ENCODE data around the gene MGAT5B. TPM values are rescaled to one million over a fixed set of nuclear protein-coding genes. Genes with fewer than 3 reads are reported as not detected.

Gene MGAT5B
- total and polyA plus RNA-seq, 2 of the 13 experiments (the other 11 are each of a cell fraction or from before 2014, with no cell fraction given) = 0.07 to 0.13 TPM

DNA sequence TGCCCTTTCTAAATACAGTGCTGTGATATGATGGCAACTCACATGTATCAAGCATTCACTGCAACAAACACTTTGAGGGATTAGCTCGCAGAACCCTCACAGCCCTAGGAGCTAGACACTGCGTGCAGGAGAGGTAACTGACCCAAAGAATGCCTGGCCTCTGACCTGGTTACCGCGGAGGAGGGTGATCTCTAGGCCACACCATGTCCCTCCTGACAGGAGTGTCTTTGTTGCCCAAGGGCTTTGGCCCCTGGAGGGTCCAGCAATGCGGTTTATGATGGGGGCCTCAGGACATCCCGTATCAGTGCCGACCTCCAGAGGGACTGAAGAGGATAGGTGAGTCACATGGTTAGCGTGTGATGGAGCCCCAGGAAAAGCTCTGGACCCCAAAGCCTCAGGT is 130.6 kb downstream of the MGAT5B start (continued):
- TF ChIP-seq FOXM1 (CRISPR knock-in tag; IDR thresholded peaks at IDR 0.05) (no peak), ZNF841 (CRISPR knock-in tag; IDR thresholded peaks at IDR 0.05; ENCODE audit: borderline replicate concordance) (no peak), ZSCAN21 (CRISPR knock-in tag; IDR thresholded peaks at IDR 0.05; ENCODE audit: borderline replicate concordance) (no peak), ZBTB8A (CRISPR knock-in tag; IDR thresholded peaks at IDR 0.05; ENCODE audit: borderline replicate concordance, low read depth) (no peak), YEATS4 (CRISPR knock-in tag; IDR thresholded peaks at IDR 0.05; ENCODE audit: borderline replicate concordance) (no peak), ZNF562 (CRISPR knock-in tag; IDR thresholded peaks at IDR 0.05; ENCODE audit: borderline replicate concordance) (no peak), ZBTB38 (CRISPR knock-in tag; IDR thresholded peaks at IDR 0.05) (no peak), DDIT3 (CRISPR knock-in tag; IDR thresholded peaks at IDR 0.05) (no peak), ZNF333 (CRISPR knock-in tag; IDR thresholded peaks at IDR 0.05; ENCODE audit: borderline replicate concordance) (no peak), ZSCAN31 (CRISPR knock-in tag; IDR thresholded peaks at IDR 0.05; ENCODE audit: low read depth) (no peak), ZNF768 (CRISPR knock-in tag; IDR thresholded peaks at IDR 0.05) (no peak), SMAD3 (CRISPR knock-in tag; IDR thresholded peaks at IDR 0.05) (no peak), EEA1 (CRISPR knock-in tag; IDR thresholded peaks at IDR 0.05; ENCODE audit: borderline replicate concordance) (no peak), TAF1 (CRISPR knock-in tag; IDR thresholded peaks at IDR 0.05) (no peak), SMAD9 (CRISPR knock-in tag; IDR thresholded peaks at IDR 0.05) (no peak), RBM39 (IDR thresholded peaks at IDR 0.05; ENCODE audit: low read depth, low read length, poor library complexity, severe bottlenecking) (no peak), STAT5B (CRISPR knock-in tag; IDR thresholded peaks at IDR 0.05) (no peak), RXRA (CRISPR knock-in tag; IDR thresholded peaks at IDR 0.05) (peak; percentile 94), ZBTB3 (CRISPR knock-in tag; IDR thresholded peaks at IDR 0.05; ENCODE audit: borderline replicate concordance, low read depth) (no peak), ZBTB46 (CRISPR knock-in tag; IDR thresholded peaks at IDR 0.05; ENCODE audit: borderline replicate concordance) (no peak), TARDBP (CRISPR knock-in tag; IDR thresholded peaks at IDR 0.05) (no peak), SIN3A (IDR thresholded peaks at IDR 0.05; ENCODE audit: borderline replicate concordance, low read depth, low read length) (no peak), ZNF441 (CRISPR knock-in tag; IDR thresholded peaks at IDR 0.05; ENCODE audit: borderline replicate concordance) (no peak), FUBP1 (CRISPR knock-in tag; IDR thresholded peaks at IDR 0.05; ENCODE audit: borderline replicate concordance) (no peak), HNRNPLL (IDR thresholded peaks at IDR 0.05; ENCODE audit: low read depth, low read length, poor library complexity, severe bottlenecking) (no peak), NFRKB (IDR thresholded peaks at IDR 0.05) (no peak), HMGA1 (CRISPR knock-in tag; conservative IDR thresholded peaks at IDR 0.05) (no peak), ZNF354B (CRISPR knock-in tag; IDR thresholded peaks at IDR 0.05) (no peak)
- TF ChIP-seq, protein P1, sequence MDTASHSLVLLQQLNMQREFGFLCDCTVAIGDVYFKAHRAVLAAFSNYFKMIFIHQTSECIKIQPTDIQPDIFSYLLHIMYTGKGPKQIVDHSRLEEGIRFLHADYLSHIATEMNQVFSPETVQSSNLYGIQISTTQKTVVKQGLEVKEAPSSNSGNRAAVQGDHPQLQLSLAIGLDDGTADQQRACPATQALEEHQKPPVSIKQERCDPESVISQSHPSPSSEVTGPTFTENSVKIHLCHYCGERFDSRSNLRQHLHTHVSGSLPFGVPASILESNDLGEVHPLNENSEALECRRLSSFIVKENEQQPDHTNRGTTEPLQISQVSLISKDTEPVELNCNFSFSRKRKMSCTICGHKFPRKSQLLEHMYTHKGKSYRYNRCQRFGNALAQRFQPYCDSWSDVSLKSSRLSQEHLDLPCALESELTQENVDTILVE (CRISPR knock-in tag; IDR thresholded peaks at IDR 0.05) = no peak

Measured in HepG2 (cell line).